Ovary (tissue), 9 donors: Measurements from ENCODE around the gene RGP1. TPM values are rescaled to one million over a fixed set of nuclear protein-coding genes. Genes with fewer than 3 reads are reported as not detected.

Experiments
- DNase-seq, 5 donors: peaks; one replicate each; pipeline ENCODE4 v3.0.0-alpha.2; 2019 to 2020
- H3K27ac ChIP-seq, 2 donors: fragments of 200-600 bp; one replicate each; pipeline versions ENCODE4 v1.5.1 to v1.8.0; 2019 to 2022
- H3K27me3 ChIP-seq: fragments of 200-600 bp; one replicate; pipeline ENCODE4 v1.8.0; 2022
- H3K36me3 ChIP-seq: fragments of 200-600 bp; sonication (generic); one replicate; pipeline ENCODE4 v1.5.1; 2019
- H3K4me1 ChIP-seq: one replicate; pipeline ENCODE4 v1.8.1; 2013; ENCODE audit warnings: mild to moderate bottlenecking, moderate library complexity; ENCODE audit not compliant: insufficient read depth
- H3K4me3 ChIP-seq: fragments of 200-600 bp; sonication (generic); one replicate; pipeline ENCODE4 v1.5.1; 2017
- H3K9me3 ChIP-seq, 2 donors: fragments of 200-600 bp in 1 of 2; sonication (generic) in 1 of 2; one replicate each; pipeline versions ENCODE4 v1.5.1 to v1.8.1; 2013 to 2019; ENCODE audit warnings: mild to moderate bottlenecking in 1 of 2, moderate library complexity in 1 of 2
- EP300 ChIP-seq: sonication (generic); formaldehyde crosslinking; IDR thresholded peaks from one replicate; pipeline ENCODE4 v1.6.1; 2017; ENCODE audit warnings: antibody characterized with exemption
- POLR2A ChIP-seq: fragments of 450-650 bp; IDR thresholded peaks from one replicate; pipeline ENCODE4 v1.6.1; 2017; ENCODE audit warnings: antibody characterized with exemption, mild to moderate bottlenecking, moderate library complexity
- whole genome bisulfite sequencing, 3 donors: extraction: QIAGEN DNeasy Blood & Tissue Kit in 1 of 3; methylation state at CpG; one replicate each; pipeline versions ENCODE4 v1.1.5 to v1.1.7; 2013 to 2017; 5-methylcytosine and 5-hydroxymethylcytosine counted together
- intact Hi-C, 4 donors: fragments of 100-400 bp; cut with DNase I; formaldehyde crosslinking; loops; one replicate each; pipeline versions ENCODE4 v1.11.0 to v1.15.1; 2022 to 2023
- polyA plus RNA-seq, 2 donors: library from polyadenylated mRNA; stranded (reverse); fragments of 200-250 nt in 1 of 2; fragments of 350-450 nt in 1 of 2; fragmentation: Illumina TruSeq in 1 of 2; extraction: RNeasy Lipid Tissue Mini Kit (QIAGEN cat#74804) in 1 of 2; gene quantifications; one replicate each; pipeline ENCODE4 v1.2.3, GENCODE V29; 2013 to 2014
- total RNA-seq, 7 donors: library from RNA; depleted of rRNA in 2 of 7; stranded (reverse); fragments of >200 nt in 2 of 7; fragmentation: NEBNext Ultra II Directional in 3 of 7; extraction: Animal tissue kit (Norgen Biotek cat#: 25700) in 3 of 7; gene quantifications; one replicate each; pipeline versions ENCODE4 v1.1.0 to v1.2.4, GENCODE V29; 2016 to 2023
- TF ChIP-seq, protein P1 (sequence below), 3 donors: fragments of 450-650 bp in 2 of 3; fragments of 200-600 bp in 1 of 3; IDR thresholded peaks; one replicate each; pipeline versions ENCODE4 v1.5.1 to v1.8.0; 2016 to 2022; ENCODE audit warnings: antibody characterized with exemption in 3 of 3, mild to moderate bottlenecking in 1 of 3
- donor health status: DM: no; HTN: no; CAD: no; lungs with moderate emphysema.
- donor health status: DM: no; HTN: no; CAD: no.
- donor health status: Bipolar disorder and iron deficiency.
- donor health status: DM: yes; HTN: yes; CAD: no.
- donor health status: DM: no; HTN: no; CAD: no.
- donor health status: DM: yes; HTN: yes; CAD: no.

The RGP1 gene
- total and polyA plus RNA-seq, 9 donors, result 9.4 to 32.3 (median 25.0) TPM

GRCh38 chr9:35760651-35761050 lies 11.6 kb downstream of the RGP1 start:
- H3K27ac ChIP-seq, result no peak overlapping the region
- no peaks in the 10 kb centered on the region for H3K27me3 ChIP-seq

DNA sequence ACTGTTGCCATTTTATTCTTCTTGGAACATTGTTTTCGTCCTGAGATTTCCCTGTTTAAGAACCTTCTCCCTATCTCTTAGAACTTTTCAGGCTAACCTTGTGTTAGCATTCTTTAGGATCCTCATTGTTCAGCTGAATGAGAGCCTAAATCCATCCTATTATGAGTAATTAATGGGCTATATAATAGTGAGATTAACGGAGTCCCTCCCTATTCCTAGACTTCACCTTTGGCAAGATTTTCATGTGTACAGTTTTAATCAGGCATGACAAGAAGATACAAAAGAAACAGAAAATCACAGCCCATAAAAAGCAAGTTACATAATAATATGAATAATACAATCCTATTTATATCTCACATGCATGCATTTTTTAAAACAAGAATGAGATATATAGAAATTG lies 14.1 kb downstream of the RGP1 start:
- no peak overlapping the region for H3K27ac ChIP-seq
- DNase-seq, result no peak
- intact Hi-C loops, result no loop called here
- no peaks in the 10 kb centered on the region for H3K9me3 ChIP-seq
- TF ChIP-seq, protein P1, sequence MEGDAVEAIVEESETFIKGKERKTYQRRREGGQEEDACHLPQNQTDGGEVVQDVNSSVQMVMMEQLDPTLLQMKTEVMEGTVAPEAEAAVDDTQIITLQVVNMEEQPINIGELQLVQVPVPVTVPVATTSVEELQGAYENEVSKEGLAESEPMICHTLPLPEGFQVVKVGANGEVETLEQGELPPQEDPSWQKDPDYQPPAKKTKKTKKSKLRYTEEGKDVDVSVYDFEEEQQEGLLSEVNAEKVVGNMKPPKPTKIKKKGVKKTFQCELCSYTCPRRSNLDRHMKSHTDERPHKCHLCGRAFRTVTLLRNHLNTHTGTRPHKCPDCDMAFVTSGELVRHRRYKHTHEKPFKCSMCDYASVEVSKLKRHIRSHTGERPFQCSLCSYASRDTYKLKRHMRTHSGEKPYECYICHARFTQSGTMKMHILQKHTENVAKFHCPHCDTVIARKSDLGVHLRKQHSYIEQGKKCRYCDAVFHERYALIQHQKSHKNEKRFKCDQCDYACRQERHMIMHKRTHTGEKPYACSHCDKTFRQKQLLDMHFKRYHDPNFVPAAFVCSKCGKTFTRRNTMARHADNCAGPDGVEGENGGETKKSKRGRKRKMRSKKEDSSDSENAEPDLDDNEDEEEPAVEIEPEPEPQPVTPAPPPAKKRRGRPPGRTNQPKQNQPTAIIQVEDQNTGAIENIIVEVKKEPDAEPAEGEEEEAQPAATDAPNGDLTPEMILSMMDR (IDR thresholded peaks at IDR 0.05), result no peak
- TF ChIP-seq POLR2A (no peak), EP300 (no peak)
- H3K27me3 ChIP-seq, result no peaks in the 10 kb centered on the region
- H3K4me1 ChIP-seq, result peaks cover 3% of the 10 kb centered on the region
- 78 to 82% (median 78%) methylated on average over 2 of the region's 2 CpGs for WGBS, 3 donors
- no peak overlapping the region for H3K4me3 ChIP-seq
- no peaks in the 10 kb centered on the region for H3K36me3 ChIP-seq

More at GRCh38 chr9:35760651-35761050, 11.6 kb downstream of the RGP1 start:
- TF ChIP-seq, protein P1 (IDR thresholded peaks at IDR 0.05), result no peak
- TF ChIP-seq EP300 (no peak), POLR2A (no peak)
- no peak overlapping the region for H3K4me3 ChIP-seq
- intact Hi-C loops, result no loop called here
- no peaks in the 10 kb centered on the region for H3K9me3 ChIP-seq
- no peaks in the 10 kb centered on the region for H3K36me3 ChIP-seq
- peaks cover 7% of the 10 kb centered on the region for H3K4me1 ChIP-seq
- DNase-seq, result no peak
- 80 to 82% (median 82%) methylated on average over 2 of the region's 2 CpGs for WGBS, 3 donors

GRCh38 chr9:35763803-35764202 lies 14.7 kb downstream of the RGP1 start:
- Histone ChIP-seq H3K36me3 (no peaks in the 10 kb centered on the region), H3K27ac (no peak overlapping the region), H3K4me1 (no peaks in the 10 kb centered on the region), H3K27me3 (no peaks in the 10 kb centered on the region), H3K4me3 (no peak overlapping the region), H3K9me3 (no peaks in the 10 kb centered on the region)
- 88 to 97% (median 94%) methylated on average over 1 of the region's 1 CpG for WGBS, 3 donors
- no peak for TF ChIP-seq POLR2A
- DNase-seq, result no peak
- intact Hi-C loops, result no loop called here

DNA sequence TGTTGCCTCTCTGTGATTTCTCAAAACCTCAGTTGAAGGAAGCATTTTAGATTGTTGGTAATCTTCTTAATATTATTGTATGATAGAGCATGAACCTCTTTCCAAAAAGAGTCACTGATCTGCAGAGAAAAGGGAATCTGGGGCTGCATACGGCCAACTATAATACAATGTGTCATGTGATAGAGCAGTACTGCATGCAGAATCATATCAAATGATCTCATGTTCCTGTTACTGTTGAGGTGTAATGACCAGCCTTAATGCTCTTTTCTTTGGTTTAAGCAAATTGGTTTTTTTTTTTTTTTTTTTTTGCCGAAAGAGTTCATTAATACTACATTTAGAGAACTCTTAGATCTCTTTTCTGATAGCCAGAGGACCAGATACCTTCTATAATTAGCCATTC lies 17.9 kb downstream of the RGP1 start:
- 92 to 96% (median 95%) methylated on average over 2 of the region's 2 CpGs for WGBS, 3 donors
- TF ChIP-seq, protein P1 (IDR thresholded peaks at IDR 0.05), result no peak
- TF ChIP-seq POLR2A (no peak), EP300 (no peak)

DNA sequence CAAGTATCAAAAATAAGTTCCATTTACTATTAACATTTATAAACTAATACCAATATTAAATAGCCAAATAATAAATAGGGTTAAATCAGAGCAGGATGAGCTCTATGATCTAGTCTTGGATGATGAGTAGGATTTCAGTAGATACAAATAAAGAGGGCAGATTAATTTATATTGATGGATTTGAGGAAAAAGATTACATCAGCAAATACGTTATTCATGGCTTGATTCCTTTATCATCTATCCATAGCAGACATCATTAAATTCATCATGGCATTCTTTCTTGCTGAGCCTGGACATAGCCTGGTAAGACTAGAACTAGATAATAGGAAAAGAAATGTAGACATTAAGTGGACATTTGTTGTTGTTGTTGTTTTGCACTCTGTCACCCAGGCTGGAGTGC lies 18.4 kb downstream of the RGP1 start:
- no peaks in the 10 kb centered on the region for H3K36me3 ChIP-seq
- peaks cover 1% of the 10 kb centered on the region for H3K4me1 ChIP-seq
- no peaks in the 10 kb centered on the region for H3K27me3 ChIP-seq
- intact Hi-C loops, result no loop called here
- H3K4me3 ChIP-seq, result no peak overlapping the region
- H3K27ac ChIP-seq, result no peak overlapping the region
- 84 to 95% (median 88%) methylated on average over 1 of the region's 1 CpG for WGBS, 3 donors
- TF ChIP-seq, protein P1 (IDR thresholded peaks at IDR 0.05), result no peak
- TF ChIP-seq POLR2A (no peak), EP300 (no peak)
- no peak for DNase-seq
- H3K9me3 ChIP-seq, result no peaks in the 10 kb centered on the region

More for the DNA sequence above, 17.9 kb downstream of the RGP1 start:
- Histone ChIP-seq H3K27me3 (no peaks in the 10 kb centered on the region), H3K36me3 (no peaks in the 10 kb centered on the region), H3K4me3 (no peak overlapping the region), H3K9me3 (no peaks in the 10 kb centered on the region), H3K4me1 (peaks cover 1% of the 10 kb centered on the region), H3K27ac (no peak overlapping the region)
- no peak for DNase-seq
- intact Hi-C loops, result no loop called here
